ENCODE measurements around the gene MTG2. TPM values are rescaled to one million over a fixed set of nuclear protein-coding genes. Genes with fewer than 3 reads are reported as not detected.

MTG2 gene
- total RNA-seq, 3 donors from 2014 or later, result 28.8 to 34.9 (median 32.6) TPM

GRCh38 chr20:62178316-62179161 lies 4.3 kb upstream of the MTG2 start:
- peak in 1 of 3 donors; percentile 26 for DNase-seq
- intact Hi-C loops (cut with DNase I, micrococcal nuclease), result no loop called here

GRCh38 chr20:62179162-62179504 lies 3.7 kb upstream of the MTG2 start:
- no peaks in the 10 kb centered on the region for H3K36me3 ChIP-seq (ENCODE audit: low read depth)
- no peak for ATAC-seq
- intact Hi-C loops (cut with DNase I, micrococcal nuclease), result no loop called here
- no peak for TF ChIP-seq CTCF (IDR thresholded peaks at IDR 0.05)
- H3K4me3 ChIP-seq, result no peak overlapping the region
- peaks cover 12% of the 10 kb centered on the region for H3K4me1 ChIP-seq (ENCODE audit: low read depth)
- peak in 1 of 3 donors; percentile 29 for DNase-seq
- no peaks in the 10 kb centered on the region for H3K9me3 ChIP-seq

More at GRCh38 chr20:62178316-62179161, 4.3 kb upstream of the MTG2 start:
- Histone ChIP-seq H3K4me1 (ENCODE audit: low read depth) (peaks cover 6% of the 10 kb centered on the region), H3K4me3 (no peak overlapping the region), H3K9me3 (no peaks in the 10 kb centered on the region), H3K36me3 (ENCODE audit: low read depth) (no peaks in the 10 kb centered on the region)
- no peak for ATAC-seq
- no peak for TF ChIP-seq CTCF (IDR thresholded peaks at IDR 0.05)

GRCh38 chr20:62181808-62182207 lies 1.0 kb upstream of the MTG2 start:
- no peaks in the 10 kb centered on the region for H3K36me3 ChIP-seq (ENCODE audit: low read depth)
- H3K9me3 ChIP-seq, result no peaks in the 10 kb centered on the region
- ATAC-seq, result no peak
- DNase-seq, result no peak
- no peak for TF ChIP-seq CTCF (IDR thresholded peaks at IDR 0.05)
- peaks cover 16% of the 10 kb centered on the region for H3K4me1 ChIP-seq (ENCODE audit: low read depth)
- intact Hi-C loops (cut with DNase I, micrococcal nuclease), result no loop called here
- H3K4me3 ChIP-seq, result no peak overlapping the region

GRCh38 chr20:62183426-62184142 lies 756 bp downstream of the MTG2 start:
- H3K9me3 ChIP-seq, result no peaks in the 10 kb centered on the region
- TF ChIP-seq CTCF (IDR thresholded peaks at IDR 0.05), result no peak
- DNase-seq (peak in 1 of 3 donors; percentile 30), ATAC-seq (no peak)
- no peaks in the 10 kb centered on the region for H3K36me3 ChIP-seq (ENCODE audit: low read depth)
- peaks cover 20% of the 10 kb centered on the region for H3K4me1 ChIP-seq (ENCODE audit: low read depth)
- intact Hi-C loops (cut with DNase I, micrococcal nuclease), result no loop called here
- peak overlapping the region; percentile 77 for H3K4me3 ChIP-seq

- Histone ChIP-seq H3K9me3 (no peaks in the 10 kb centered on the region), H3K4me3 (no peak overlapping the region), H3K4me1 (ENCODE audit: low read depth) (peaks cover 20% of the 10 kb centered on the region), H3K36me3 (ENCODE audit: low read depth) (no peaks in the 10 kb centered on the region)
- TF ChIP-seq CTCF (IDR thresholded peaks at IDR 0.05), result no peak
- DNase-seq (no peak), ATAC-seq (no peak)
- intact Hi-C loops (cut with DNase I, micrococcal nuclease), result no loop called here
These were observed 3.2 kb downstream of the MTG2 start for GRCh38 chr20:62186096-62186426.

Data from mucosa of descending colon (tissue), 3 donors.